NCI-H82 treated with DMSO at 0.1 percent for 48 hours (cell line): ENCODE results near the gene SLC26A1.

Experiments
- DNase-seq: peaks from one replicate; lab custom pipeline; 2025; ENCODE audit not compliant: unreplicated experiment; lab: John Stamatoyannopoulos, UW

SLC26A1 gene

GRCh38 chr4:966266-967112, 26.7 kb downstream of the SLC26A1 start:
- no peak for DNase-seq

- DNase-seq, result no peak
Measured at GRCh38 chr4:965766-966134, 27.5 kb downstream of the SLC26A1 start.

GRCh38 chr4:965048-965765, 28.0 kb downstream of the SLC26A1 start:
- DNase-seq, result no peak

GRCh38 chr4:964346-965025, 28.7 kb downstream of the SLC26A1 start:
- no peak for DNase-seq

- no peak for DNase-seq
Measured at GRCh38 chr4:963276-964225, 29.7 kb downstream of the SLC26A1 start.

- DNase-seq, result no peak
Measured at GRCh38 chr4:962231-963208, 30.7 kb downstream of the SLC26A1 start.

GRCh38 chr4:961351-962230, 31.6 kb downstream of the SLC26A1 start:
- no peak for DNase-seq

GRCh38 chr4:960636-961350, 32.4 kb downstream of the SLC26A1 start:
- no peak for DNase-seq

GRCh38 chr4:960140-960635, 33.0 kb downstream of the SLC26A1 start:
- DNase-seq, result no peak

GRCh38 chr4:959338-960139, 33.7 kb downstream of the SLC26A1 start:
- DNase-seq, result no peak

GRCh38 chr4:958696-959337, 34.4 kb downstream of the SLC26A1 start:
- DNase-seq, result no peak

GRCh38 chr4:958314-958665, 34.9 kb downstream of the SLC26A1 start:
- no peak for DNase-seq

GRCh38 chr4:957581-958313, 35.5 kb downstream of the SLC26A1 start:
- no peak for DNase-seq

- no peak for DNase-seq
Measured at GRCh38 chr4:957231-957580, 36.0 kb downstream of the SLC26A1 start.

GRCh38 chr4:956531-957230, 36.5 kb downstream of the SLC26A1 start:
- DNase-seq, result no peak
